ENCODE measurements around the gene FABP3.

Gene FABP3

GRCh38 chr1:31407029-31407626 lies 34.3 kb upstream of the FABP3 start:
- no peak for TF ChIP-seq CTCF (IDR thresholded peaks at IDR 0.05)

GRCh38 chr1:31405578-31406245 lies 32.8 kb upstream of the FABP3 start:
- TF ChIP-seq CTCF (IDR thresholded peaks at IDR 0.05) = no peak

GRCh38 chr1:31401241-31401640 lies 28.4 kb upstream of the FABP3 start:
- no peak for TF ChIP-seq CTCF (IDR thresholded peaks at IDR 0.05)

DNA sequence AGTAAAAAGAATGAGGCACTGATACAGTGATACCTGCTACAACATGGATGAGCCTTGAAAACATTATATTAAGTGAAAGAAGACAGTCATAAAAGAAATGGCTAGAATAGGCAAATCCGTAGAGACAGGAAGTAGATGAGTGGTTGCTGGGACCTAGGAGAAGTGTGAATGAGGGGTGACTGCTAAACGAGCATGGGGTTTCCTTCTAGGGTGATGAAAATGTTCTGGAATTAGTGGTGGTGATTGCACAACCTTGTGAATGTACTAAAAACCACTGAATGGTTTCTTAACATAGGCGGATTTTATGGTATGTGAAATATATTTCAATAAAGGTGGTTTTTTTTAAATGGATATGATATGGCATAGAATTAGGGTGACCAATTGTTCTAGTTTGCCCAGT lies 27.5 kb upstream of the FABP3 start:
- no peak for TF ChIP-seq CTCF (IDR thresholded peaks at IDR 0.05)

GRCh38 chr1:31399976-31400375 lies 27.1 kb upstream of the FABP3 start:
- TF ChIP-seq CTCF (IDR thresholded peaks at IDR 0.05) = no peak

- TF ChIP-seq CTCF (IDR thresholded peaks at IDR 0.05) = no peak
These were observed 25.4 kb upstream of the FABP3 start for GRCh38 chr1:31398246-31398645.

DNA sequence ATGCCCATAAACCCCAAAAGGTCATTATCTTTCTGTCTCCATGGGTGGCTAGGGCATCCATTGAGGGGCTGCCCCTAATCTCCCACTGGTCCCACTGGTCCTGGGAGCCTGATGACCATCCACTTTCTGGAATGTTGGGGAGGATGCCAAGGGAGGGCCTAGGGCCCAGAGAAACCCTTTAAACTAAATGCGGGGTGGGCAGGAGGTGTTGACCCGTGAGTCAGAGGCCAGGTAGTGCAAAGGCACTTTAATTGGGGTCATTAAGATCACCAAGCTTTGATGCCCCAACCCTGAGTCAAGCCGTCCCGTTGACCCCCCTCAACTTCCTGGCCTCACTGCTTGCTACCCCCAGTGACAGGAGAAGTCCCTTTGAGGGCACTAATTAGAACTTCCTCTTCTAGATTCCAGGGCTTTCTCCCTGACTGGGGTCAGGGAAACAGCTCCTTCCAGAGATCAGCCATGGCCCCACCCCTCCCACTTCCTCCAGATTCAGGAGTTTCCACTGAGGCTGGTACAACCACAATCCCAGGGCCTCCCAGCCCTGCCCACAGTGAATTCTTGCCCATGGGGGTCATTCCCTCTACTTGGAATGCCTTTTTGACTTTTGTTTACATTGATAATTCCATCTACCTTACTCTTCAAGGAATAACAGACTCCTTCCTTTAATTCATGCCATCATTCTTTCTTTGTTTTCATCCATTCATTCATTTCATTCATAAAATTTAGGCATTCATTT lies 24.7 kb upstream of the FABP3 start:
- TF ChIP-seq CTCF (IDR thresholded peaks at IDR 0.05) = no peak
